ENCODE results near the gene LTBP2.
A peak's percentile ranks its signal among the peaks of the same experiment; 100 is the strongest.

LTBP2 gene

GRCh38 chr14:74611650-74612349 lies at the start of gene LTBP2:
TSS of gene LTBP2 (minus strand) at chr14:74612237. CDS start at chr14:74611944, 293 bp downstream.
- TF ChIP-seq CTCF (conservative IDR thresholded peaks at IDR 0.05; ENCODE audit: low read depth, low read length) = no peak
- peak; percentile 51 for DNase-seq (ENCODE audit: low read depth)
- H3K4me3 ChIP-seq (ENCODE audit: low read depth, low read length) = peak within 1 kb of the TSS; percentile 72

- no peak for TF ChIP-seq CTCF (conservative IDR thresholded peaks at IDR 0.05; ENCODE audit: low read depth, low read length)
- H3K4me3 ChIP-seq (ENCODE audit: low read depth, low read length) = no peak overlapping the region
- no peak for DNase-seq (ENCODE audit: low read depth)
Measured at GRCh38 chr14:74660863-74661262, 48.8 kb upstream of the LTBP2 start.

GRCh38 chr14:74660167-74660566 lies 48.1 kb upstream of the LTBP2 start:
- no peak for DNase-seq (ENCODE audit: low read depth)
- no peak overlapping the region for H3K4me3 ChIP-seq (ENCODE audit: low read depth, low read length)
- TF ChIP-seq CTCF (conservative IDR thresholded peaks at IDR 0.05; ENCODE audit: low read depth, low read length) = no peak

- DNase-seq (ENCODE audit: low read depth) = peak; percentile 73
- TF ChIP-seq CTCF (conservative IDR thresholded peaks at IDR 0.05; ENCODE audit: low read depth, low read length) = no peak
- H3K4me3 ChIP-seq (ENCODE audit: low read depth, low read length) = no peak overlapping the region
Measured at GRCh38 chr14:74658535-74659131, 46.6 kb upstream of the LTBP2 start.

GRCh38 chr14:74656964-74657363 lies 44.9 kb upstream of the LTBP2 start:
- H3K4me3 ChIP-seq (ENCODE audit: low read depth, low read length) = no peak overlapping the region
- DNase-seq (ENCODE audit: low read depth) = no peak
- no peak for TF ChIP-seq CTCF (conservative IDR thresholded peaks at IDR 0.05; ENCODE audit: low read depth, low read length)

- DNase-seq (ENCODE audit: low read depth) = peak; percentile 80
- no peak for TF ChIP-seq CTCF (conservative IDR thresholded peaks at IDR 0.05; ENCODE audit: low read depth, low read length)
- H3K4me3 ChIP-seq (ENCODE audit: low read depth, low read length) = no peak overlapping the region
Measured at GRCh38 chr14:74655599-74656395, 43.8 kb upstream of the LTBP2 start.

Measured in choroid plexus epithelial cell (primary cell).